Astrocyte (in vitro differentiated cells and primary cell): ENCODE results near the gene TOB2.
A peak's percentile ranks its signal among the peaks of the same experiment; 100 is the strongest.

Experiments used
- CTCF ChIP-seq: IDR thresholded peaks from 2 replicates; pipeline ENCODE4 v1.5.1; 2011; ENCODE audit warnings: low read depth, mild to moderate bottlenecking, inconsistent platforms, low read length, moderate library complexity; ENCODE audit not compliant: insufficient read depth
- EZH2 ChIP-seq: IDR thresholded peaks from 2 replicates; pipeline ENCODE4 v1.6.1; 2012; ENCODE audit warnings: mild to moderate bottlenecking, low read length, inconsistent platforms; ENCODE audit not compliant: insufficient read depth

GRCh38 chr22:41403532-41404318 lies 42.9 kb downstream of the TOB2 start:
- TF ChIP-seq EZH2: no peak
- peak; percentile 89 for TF ChIP-seq CTCF
